NCI-H345 (cell line): ENCODE measurements around the gene LRWD1.
"Not testable (repeated sequence)": the region's sequence is repeated elsewhere in the genome, so short reads cannot be mapped to it uniquely, and the experiment has no call there.

Experiments
- DNase-seq: peaks from one replicate; lab custom pipeline; 2025; lab: John Stamatoyannopoulos, UW

LRWD1 gene

GRCh38 chr7:102498321-102498720 lies 33.5 kb downstream of the LRWD1 start:
- not testable (repeated sequence) for DNase-seq

- DNase-seq: not testable (repeated sequence)
These were observed 38.4 kb downstream of the LRWD1 start for GRCh38 chr7:102503141-102503540.

DNA sequence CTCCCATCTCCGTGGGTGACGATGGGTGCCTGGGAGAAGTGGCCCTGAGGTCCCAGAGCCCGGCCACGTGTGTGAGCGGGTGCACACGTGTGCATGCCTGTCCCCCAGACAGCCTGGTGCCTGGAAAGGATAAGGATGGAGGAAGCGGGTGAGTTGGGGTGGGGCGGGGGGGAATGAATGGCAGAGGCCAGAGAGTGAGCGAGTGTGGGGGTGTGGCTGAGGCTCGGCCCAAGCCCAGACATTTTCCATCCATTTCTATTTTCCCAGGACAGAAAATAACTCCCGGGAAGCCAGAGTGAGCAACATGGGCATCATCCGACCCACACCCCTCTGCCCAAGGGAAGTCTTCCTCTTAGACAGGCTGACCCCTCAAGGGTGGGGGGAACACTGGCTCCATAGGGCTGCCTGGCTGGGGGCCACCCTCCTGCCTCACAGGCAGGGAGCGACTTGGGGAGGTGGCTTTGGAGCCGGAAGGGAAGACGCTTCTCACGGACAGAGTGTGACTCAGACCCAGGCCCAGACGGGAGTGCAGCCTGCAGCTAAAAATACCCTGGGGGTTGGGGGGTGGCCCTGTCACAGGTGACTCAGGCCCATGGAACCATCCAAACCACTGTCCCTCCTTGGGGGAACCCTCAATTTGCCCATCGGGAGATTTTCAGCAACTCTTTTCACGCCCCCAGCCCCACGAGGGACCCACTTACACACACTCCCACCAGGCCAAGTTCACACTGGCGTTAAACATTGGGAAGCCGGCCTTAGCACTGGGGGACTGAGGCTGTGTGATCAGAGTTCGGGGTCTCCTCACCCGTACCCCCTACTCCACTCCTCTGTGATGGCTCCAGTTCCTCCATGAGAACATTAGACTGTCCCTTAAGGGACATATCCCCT lies 40.8 kb downstream of the LRWD1 start:
- not testable (repeated sequence) for DNase-seq

DNA sequence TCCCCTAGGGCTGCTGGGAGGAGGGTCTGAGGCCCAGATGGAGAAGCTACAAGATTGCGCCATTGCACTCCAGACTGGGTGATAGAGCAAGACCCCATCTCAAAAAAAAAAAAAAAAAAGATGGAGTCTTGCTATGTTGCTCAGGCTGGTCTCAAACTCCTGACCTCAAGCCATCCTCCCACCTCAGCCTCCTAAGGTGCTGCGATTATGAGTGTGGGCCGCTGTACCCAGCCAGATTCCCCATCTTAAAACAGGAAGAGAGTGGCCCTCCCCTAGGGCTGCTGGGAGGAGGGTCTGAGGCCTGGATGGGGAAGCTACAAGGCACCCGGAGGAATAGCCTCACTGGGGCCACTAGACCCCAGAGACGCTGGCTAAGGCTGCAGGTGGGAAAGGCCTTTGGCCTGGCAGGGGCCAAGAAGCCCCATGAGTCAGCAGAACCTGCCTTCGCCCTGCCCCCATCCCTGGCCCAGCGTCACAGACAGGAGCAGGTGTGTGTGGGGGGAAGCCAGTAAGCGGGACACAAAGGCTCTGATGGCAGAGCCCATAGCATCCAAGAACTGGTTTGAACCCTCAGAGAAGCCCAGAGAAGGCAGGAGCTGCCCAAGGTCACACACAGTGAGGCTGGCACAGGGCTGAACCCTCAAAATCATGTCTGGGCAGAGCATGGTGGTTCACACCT lies 42.8 kb downstream of the LRWD1 start:
- DNase-seq: not testable (repeated sequence)

GRCh38 chr7:102510575-102510974 lies 45.8 kb downstream of the LRWD1 start:
- DNase-seq: not testable (repeated sequence)

- not testable (repeated sequence) for DNase-seq
These were observed 47.2 kb downstream of the LRWD1 start for GRCh38 chr7:102511860-102512522.

- DNase-seq: not testable (repeated sequence)
These were observed 47.9 kb downstream of the LRWD1 start for GRCh38 chr7:102512642-102513221.

DNA sequence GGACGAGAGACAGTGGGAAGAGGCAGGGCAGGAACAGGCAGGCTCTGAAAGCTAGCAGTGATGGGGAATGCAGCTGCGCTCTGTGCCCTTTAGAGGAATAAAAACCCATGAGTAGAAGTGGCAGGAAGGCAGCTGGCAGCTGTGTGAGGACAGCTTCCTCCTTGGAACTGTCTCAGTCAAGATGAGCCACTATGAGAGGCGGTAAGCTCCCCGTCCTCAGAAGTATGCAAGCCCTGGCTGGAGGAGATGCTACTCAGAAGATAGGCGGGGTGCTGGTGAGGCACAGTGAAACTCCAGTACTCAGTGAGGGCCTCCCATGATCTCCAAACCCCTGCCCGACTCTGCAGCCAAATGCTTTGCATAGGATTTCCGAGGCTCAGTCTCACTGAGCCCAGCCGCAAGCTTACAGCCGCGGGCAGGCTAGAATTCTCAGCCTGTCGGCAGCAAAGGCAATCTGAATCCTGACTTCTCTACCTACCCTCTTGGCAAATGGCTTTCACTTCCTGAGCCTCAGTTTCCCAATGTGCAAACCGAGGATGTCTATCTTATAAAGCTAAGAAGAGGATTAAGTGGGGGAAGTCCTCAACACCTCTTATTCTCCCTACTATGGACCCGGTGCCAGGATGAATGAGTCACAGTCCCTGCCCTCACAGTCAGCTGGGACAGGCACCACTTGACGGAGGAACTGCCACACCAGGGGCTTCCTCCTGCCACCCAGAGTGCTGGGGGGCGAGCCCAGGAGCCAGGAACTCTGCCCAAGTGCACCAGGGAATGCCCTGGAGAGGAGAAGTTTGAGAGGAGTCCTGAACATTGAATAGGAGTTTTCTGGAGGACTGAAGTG lies 50.3 kb downstream of the LRWD1 start:
- DNase-seq: not testable (repeated sequence)

- not testable (repeated sequence) for DNase-seq
These were observed 51.1 kb downstream of the LRWD1 start for GRCh38 chr7:102515889-102516288.

DNA sequence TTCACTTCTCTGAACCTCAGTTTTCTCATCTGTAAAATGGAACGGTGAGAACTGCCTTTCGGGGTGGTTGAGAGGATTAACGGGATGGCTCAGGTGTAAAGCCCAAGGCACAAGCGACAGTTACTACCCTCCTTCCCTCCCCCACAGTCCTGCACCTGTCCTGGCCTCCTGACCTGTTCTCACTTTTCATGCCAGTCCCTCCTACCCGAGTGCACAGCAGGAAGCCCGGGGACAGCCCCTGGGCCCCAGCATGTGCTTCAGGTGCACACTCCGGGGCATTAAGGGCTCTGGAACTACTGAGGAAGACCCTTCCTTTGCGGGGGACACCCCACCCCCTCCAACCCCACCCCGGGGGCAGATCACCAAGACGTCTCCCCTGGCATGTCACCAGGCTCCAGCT lies 52.2 kb downstream of the LRWD1 start:
- not testable (repeated sequence) for DNase-seq

DNA sequence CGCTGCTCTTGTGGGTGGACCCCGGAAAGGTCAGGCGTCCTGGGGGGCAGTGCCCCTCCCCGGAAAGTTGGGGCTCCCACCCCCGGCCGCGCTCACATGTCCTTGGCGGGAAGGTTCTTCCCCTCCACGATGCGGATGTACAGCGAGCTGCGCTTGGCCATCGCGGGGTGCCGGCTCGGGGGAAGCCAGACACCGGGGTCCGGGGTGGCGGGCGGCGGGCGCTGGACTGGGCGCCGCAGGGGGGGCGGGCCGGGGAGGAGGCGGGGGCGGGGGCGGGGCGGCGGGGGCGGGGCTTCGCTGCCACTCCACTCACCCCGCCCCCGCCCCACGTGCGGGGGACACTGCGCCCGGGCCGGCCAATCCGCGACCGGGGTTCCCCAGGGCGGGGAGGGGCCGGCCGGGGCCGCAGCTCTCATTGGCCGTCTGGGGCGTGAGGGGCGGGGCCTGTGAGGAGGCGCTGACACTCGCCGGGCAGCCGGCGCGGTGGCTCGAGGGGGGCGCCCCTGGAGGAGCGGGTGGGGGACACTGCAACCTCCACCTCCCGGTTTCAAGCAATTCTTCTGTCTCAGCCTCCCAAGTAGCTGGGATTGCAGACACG lies 52.9 kb downstream of the LRWD1 start, which contains the start of gene RASA4B:
TSS of gene RASA4B (minus strand) at position 228 of the 598 bp plus-strand sequence. CDS start at position 161, 67 bp downstream.
- DNase-seq: not testable (repeated sequence)

- DNase-seq: not testable (repeated sequence)
These were observed 56.0 kb downstream of the LRWD1 start for GRCh38 chr7:102520797-102521196.
